OCI-LY3 (cell line): ENCODE data around the gene ANKRD9.

Source experiments
- CTCF ChIP-seq: fragments of 200-600, 300-600 bp; sonication (generic); IDR thresholded peaks from 2 replicates; pipeline ENCODE4 v1.5.1; 2014; ENCODE audit warnings: antibody characterized with exemption, low read length, low read depth
- EZH2phosphoT487 ChIP-seq: fragments of 200-600 bp; shearing (Covaris generic); IDR thresholded peaks from 2 replicates; pipeline ENCODE4 v1.6.1; 2018; ENCODE audit warnings: antibody characterized with exemption, mixed run types, low read depth

GRCh38 chr14:102544747-102545460 is 35.3 kb upstream of the ANKRD9 start:
- TF ChIP-seq CTCF, result no peak
- TF ChIP-seq EZH2phosphoT487, result no peak
